WTC11 (cell line): ENCODE measurements around the gene PARP4. TPM values are rescaled to one million over a fixed set of nuclear protein-coding genes. Genes with fewer than 3 reads are reported as not detected.
"Not testable (repeated sequence)": the region's sequence is repeated elsewhere in the genome, so short reads cannot be mapped to it uniquely, and the experiment has no call there.

ENCODE experiments used
- ATAC-seq: fragments of 200-7000 bp; cut with Tn5 transposase; 2 replicates; pipeline ENCODE4 v1.10.0; 2021; ENCODE audit warnings: mild to moderate bottlenecking, moderate library complexity
- CTCF ChIA-PET: fragments of 300-600 bp; sonication (Branson Sonifier 250); formaldehyde crosslinking; loops from one replicate; lab custom pipeline; 2021; ENCODE audit warnings: antibody characterized with exemption; lab: Charles Lee
- POLR2A ChIA-PET: fragments of 350-600 bp; sonication (Branson Sonifier 250); formaldehyde crosslinking; loops from one replicate; lab custom pipeline; 2021; ENCODE audit warnings: antibody characterized with exemption; lab: Charles Lee
- DNase-seq: peaks from one replicate; pipeline ENCODE4 v3.0.0; 2021; ENCODE audit warnings: low spot score
- H3K27ac Mint-ChIP-seq: 2 replicates; pipeline ENCODE4 v1.8.0; 2021; ENCODE audit warnings: mixed read lengths
- H3K27me3 Mint-ChIP-seq: 2 replicates; pipeline ENCODE4 v1.8.0; 2021; ENCODE audit warnings: low read depth, mild to moderate bottlenecking, moderate library complexity, mixed read lengths
- H3K36me3 Mint-ChIP-seq: 2 replicates; pipeline ENCODE4 v1.8.0; 2021; ENCODE audit warnings: mixed read lengths
- H3K4me1 Mint-ChIP-seq: 2 replicates; pipeline ENCODE4 v1.8.0; 2022; ENCODE audit warnings: mixed read lengths
- H3K4me3 Mint-ChIP-seq: 2 replicates; pipeline ENCODE4 v1.8.0; 2021; ENCODE audit warnings: mild to moderate bottlenecking, moderate library complexity, mixed read lengths
- H3K9me3 Mint-ChIP-seq: 2 replicates; pipeline ENCODE4 v1.8.0; 2021; ENCODE audit warnings: mixed read lengths
- ATF2 ChIP-seq: sonication (generic); formaldehyde crosslinking; IDR thresholded peaks from 2 replicates; pipeline ENCODE4 v1.8.1; 2022; ENCODE audit warnings: low read depth, missing genetic modification reagents, borderline replicate concordance
- GTF2I ChIP-seq: fragments of 250-450 bp; sonication (Bioruptor Pico); conservative IDR thresholded peaks from 2 replicates; pipeline ENCODE4 v1.4.0; 2021; ENCODE audit warnings: mild to moderate bottlenecking
- JUN ChIP-seq: sonication (generic); formaldehyde crosslinking; IDR thresholded peaks from 2 replicates; pipeline ENCODE4 v1.8.0; 2023; ENCODE audit warnings: mild to moderate bottlenecking, missing genetic modification reagents
- KAT7 ChIP-seq: sonication (generic); formaldehyde crosslinking; IDR thresholded peaks from 2 replicates; pipeline ENCODE4 v1.8.1; 2023; ENCODE audit warnings: missing genetic modification reagents, mild to moderate bottlenecking, borderline replicate concordance
- MAX ChIP-seq: sonication (generic); formaldehyde crosslinking; IDR thresholded peaks from 2 replicates; pipeline ENCODE4 v1.8.0; 2022; ENCODE audit warnings: mild to moderate bottlenecking, missing genetic modification reagents
- MXD4 ChIP-seq: fragments of 250-450 bp; sonication (Bioruptor Pico); IDR thresholded peaks from 2 replicates; pipeline ENCODE4 v1.8.0; 2021; ENCODE audit warnings: mild to moderate bottlenecking, moderate library complexity, borderline replicate concordance
- SMAD4 ChIP-seq: sonication (generic); formaldehyde crosslinking; IDR thresholded peaks from 2 replicates; pipeline ENCODE4 v1.8.0; 2022; ENCODE audit warnings: mild to moderate bottlenecking, missing genetic modification reagents
- SP1 ChIP-seq: sonication (generic); formaldehyde crosslinking; conservative IDR thresholded peaks from 2 replicates; pipeline ENCODE4 v1.8.1; 2022; ENCODE audit warnings: missing genetic modification reagents
- ZBTB21 ChIP-seq: sonication (generic); formaldehyde crosslinking; IDR thresholded peaks from 2 replicates; pipeline ENCODE4 v1.8.1; 2023; ENCODE audit warnings: mild to moderate bottlenecking, missing genetic modification reagents, borderline replicate concordance
- ZNF317 ChIP-seq: sonication (generic); formaldehyde crosslinking; IDR thresholded peaks from 2 replicates; pipeline ENCODE4 v1.8.1; 2023; ENCODE audit warnings: low read depth, mild to moderate bottlenecking, moderate library complexity, missing genetic modification reagents, borderline replicate concordance
- total RNA-seq: library from RNA; stranded (reverse); gene quantifications from 3 replicates; pipeline ENCODE4 v1.2.3, GENCODE V29; 2021
- TF ChIP-seq, protein P1 (sequence below): sonication (generic); formaldehyde crosslinking; IDR thresholded peaks from 2 replicates; pipeline ENCODE4 v1.8.0; 2022; ENCODE audit warnings: mild to moderate bottlenecking, missing genetic modification reagents
- TF ChIP-seq, protein P2 (sequence below): sonication (generic); formaldehyde crosslinking; IDR thresholded peaks from 2 replicates; pipeline ENCODE4 v1.8.1; 2023; ENCODE audit warnings: mild to moderate bottlenecking, missing genetic modification reagents
- TF ChIP-seq, protein P3 (sequence below): sonication (generic); formaldehyde crosslinking; IDR thresholded peaks from 2 replicates; pipeline ENCODE4 v1.8.1; 2022; ENCODE audit warnings: missing genetic modification reagents, borderline replicate concordance
- TF ChIP-seq, protein P4 (sequence below): sonication (generic); formaldehyde crosslinking; IDR thresholded peaks from 2 replicates; pipeline ENCODE4 v1.8.1; 2023; ENCODE audit warnings: mild to moderate bottlenecking, missing genetic modification reagents, moderate library complexity

The PARP4 gene
- total RNA-seq, 1 experiment from 2014 or later = 30.7 TPM

DNA sequence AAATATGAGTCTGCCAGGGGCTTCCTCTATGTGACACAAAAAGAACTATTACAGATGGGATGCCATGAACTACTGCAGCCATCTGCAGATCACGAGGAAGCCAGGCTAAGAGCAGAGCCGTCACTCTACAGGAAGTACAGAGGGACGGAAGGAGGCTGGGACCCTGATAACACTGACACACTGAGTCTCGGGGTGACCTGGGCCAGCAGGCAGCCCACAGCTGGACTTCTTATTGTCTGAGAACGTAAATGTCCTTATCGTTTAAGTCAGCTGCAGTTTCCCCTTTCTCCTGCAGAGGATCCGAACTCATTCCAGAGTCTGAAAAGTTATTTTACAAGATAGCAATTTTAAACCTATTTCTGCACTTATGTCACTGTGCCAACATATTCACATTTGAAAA is 20.7 kb downstream of the PARP4 start:
- Mint-ChIP-seq H3K4me3 (no peak overlapping the region), H3K9me3 (peaks cover 3% of the 10 kb centered on the region; the same call in 1 of the 2 replicates), H3K4me1 (no peaks in the 10 kb centered on the region), H3K36me3 (peaks cover 78% of the 10 kb centered on the region), H3K27ac (no peak overlapping the region), H3K27me3 (no peaks in the 10 kb centered on the region)
- CTCF ChIA-PET = no interaction called here
- TF ChIP-seq, protein P1, sequence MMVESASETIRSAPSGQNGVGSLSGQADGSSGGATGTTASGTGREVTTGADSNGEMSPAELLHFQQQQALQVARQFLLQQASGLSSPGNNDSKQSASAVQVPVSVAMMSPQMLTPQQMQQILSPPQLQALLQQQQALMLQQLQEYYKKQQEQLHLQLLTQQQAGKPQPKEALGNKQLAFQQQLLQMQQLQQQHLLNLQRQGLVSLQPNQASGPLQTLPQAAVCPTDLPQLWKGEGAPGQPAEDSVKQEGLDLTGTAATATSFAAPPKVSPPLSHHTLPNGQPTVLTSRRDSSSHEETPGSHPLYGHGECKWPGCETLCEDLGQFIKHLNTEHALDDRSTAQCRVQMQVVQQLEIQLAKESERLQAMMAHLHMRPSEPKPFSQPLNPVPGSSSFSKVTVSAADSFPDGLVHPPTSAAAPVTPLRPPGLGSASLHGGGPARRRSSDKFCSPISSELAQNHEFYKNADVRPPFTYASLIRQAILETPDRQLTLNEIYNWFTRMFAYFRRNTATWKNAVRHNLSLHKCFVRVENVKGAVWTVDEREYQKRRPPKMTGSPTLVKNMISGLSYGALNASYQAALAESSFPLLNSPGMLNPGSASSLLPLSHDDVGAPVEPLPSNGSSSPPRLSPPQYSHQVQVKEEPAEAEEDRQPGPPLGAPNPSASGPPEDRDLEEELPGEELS (CRISPR knock-in tag) = no peak
- TF ChIP-seq SP1 (CRISPR knock-in tag) (no peak), GTF2I (no peak)
- TF ChIP-seq, protein P2, sequence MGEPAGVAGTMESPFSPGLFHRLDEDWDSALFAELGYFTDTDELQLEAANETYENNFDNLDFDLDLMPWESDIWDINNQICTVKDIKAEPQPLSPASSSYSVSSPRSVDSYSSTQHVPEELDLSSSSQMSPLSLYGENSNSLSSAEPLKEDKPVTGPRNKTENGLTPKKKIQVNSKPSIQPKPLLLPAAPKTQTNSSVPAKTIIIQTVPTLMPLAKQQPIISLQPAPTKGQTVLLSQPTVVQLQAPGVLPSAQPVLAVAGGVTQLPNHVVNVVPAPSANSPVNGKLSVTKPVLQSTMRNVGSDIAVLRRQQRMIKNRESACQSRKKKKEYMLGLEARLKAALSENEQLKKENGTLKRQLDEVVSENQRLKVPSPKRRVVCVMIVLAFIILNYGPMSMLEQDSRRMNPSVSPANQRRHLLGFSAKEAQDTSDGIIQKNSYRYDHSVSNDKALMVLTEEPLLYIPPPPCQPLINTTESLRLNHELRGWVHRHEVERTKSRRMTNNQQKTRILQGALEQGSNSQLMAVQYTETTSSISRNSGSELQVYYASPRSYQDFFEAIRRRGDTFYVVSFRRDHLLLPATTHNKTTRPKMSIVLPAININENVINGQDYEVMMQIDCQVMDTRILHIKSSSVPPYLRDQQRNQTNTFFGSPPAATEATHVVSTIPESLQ (CRISPR knock-in tag) = no peak
- TF ChIP-seq, protein P3, sequence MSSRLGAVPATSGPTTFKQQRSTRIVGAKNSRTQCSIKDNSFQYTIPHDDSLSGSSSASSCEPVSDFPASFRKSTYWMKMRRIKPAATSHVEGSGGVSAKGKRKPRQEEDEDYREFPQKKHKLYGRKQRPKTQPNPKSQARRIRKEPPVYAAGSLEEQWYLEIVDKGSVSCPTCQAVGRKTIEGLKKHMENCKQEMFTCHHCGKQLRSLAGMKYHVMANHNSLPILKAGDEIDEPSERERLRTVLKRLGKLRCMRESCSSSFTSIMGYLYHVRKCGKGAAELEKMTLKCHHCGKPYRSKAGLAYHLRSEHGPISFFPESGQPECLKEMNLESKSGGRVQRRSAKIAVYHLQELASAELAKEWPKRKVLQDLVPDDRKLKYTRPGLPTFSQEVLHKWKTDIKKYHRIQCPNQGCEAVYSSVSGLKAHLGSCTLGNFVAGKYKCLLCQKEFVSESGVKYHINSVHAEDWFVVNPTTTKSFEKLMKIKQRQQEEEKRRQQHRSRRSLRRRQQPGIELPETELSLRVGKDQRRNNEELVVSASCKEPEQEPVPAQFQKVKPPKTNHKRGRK (CRISPR knock-in tag) = no peak
- DNase-seq (no peak), ATAC-seq (no peak)
- POLR2A ChIA-PET = no interaction called here

DNA sequence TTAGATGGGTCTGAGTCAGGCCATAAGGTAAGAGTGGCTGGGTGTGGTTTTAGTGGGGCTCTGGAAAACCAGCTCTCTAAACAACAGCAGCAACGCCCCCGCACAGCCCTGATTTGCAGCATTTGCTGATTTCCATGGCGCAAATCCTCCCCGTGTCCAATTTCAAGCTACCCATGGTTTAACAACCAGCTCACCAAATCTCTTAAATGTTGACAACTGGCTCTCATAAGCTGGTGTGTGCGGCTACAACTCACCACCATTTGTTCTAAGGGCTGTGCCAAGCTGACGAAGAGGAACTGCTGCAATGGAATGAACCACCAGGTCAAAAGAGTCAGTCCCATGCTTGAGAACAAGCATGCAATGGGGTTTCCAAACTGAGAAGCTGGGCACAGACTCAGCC is 22.9 kb downstream of the PARP4 start:
- no peaks in the 10 kb centered on the region for H3K27me3 Mint-ChIP-seq
- H3K27ac Mint-ChIP-seq = no peak overlapping the region
- ATAC-seq = no peak
- ChIA-PET CTCF (interaction anchor here (1.2 kb wide), 1 partner anchor 52 kb away, joined by 3 read pairs; no protein-coding TSS in a partner anchor), POLR2A (no interaction called here)
- TF ChIP-seq MAX (CRISPR knock-in tag) (no peak), ZBTB21 (CRISPR knock-in tag) (no peak), SMAD4 (CRISPR knock-in tag) (no peak), ZNF317 (CRISPR knock-in tag) (no peak), MXD4 (CRISPR knock-in tag) (no peak), ATF2 (no peak), KAT7 (CRISPR knock-in tag) (no peak), JUN (CRISPR knock-in tag) (no peak)
- TF ChIP-seq, protein P4, sequence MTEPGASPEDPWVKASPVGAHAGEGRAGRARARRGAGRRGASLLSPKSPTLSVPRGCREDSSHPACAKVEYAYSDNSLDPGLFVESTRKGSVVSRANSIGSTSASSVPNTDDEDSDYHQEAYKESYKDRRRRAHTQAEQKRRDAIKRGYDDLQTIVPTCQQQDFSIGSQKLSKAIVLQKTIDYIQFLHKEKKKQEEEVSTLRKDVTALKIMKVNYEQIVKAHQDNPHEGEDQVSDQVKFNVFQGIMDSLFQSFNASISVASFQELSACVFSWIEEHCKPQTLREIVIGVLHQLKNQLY = no peak
- peaks cover 71% of the 10 kb centered on the region for H3K36me3 Mint-ChIP-seq
- H3K4me3 Mint-ChIP-seq = no peak overlapping the region
- peaks cover 3% of the 10 kb centered on the region; the same call in 1 of the 2 replicates for H3K9me3 Mint-ChIP-seq
- no peak for DNase-seq
- H3K4me1 Mint-ChIP-seq = no peaks in the 10 kb centered on the region

GRCh38 chr13:24488092-24488491 is 24.5 kb downstream of the PARP4 start:
- peaks cover 72% of the 10 kb centered on the region for H3K36me3 Mint-ChIP-seq
- H3K4me3 Mint-ChIP-seq, DNase-seq, H3K27me3 Mint-ChIP-seq, H3K9me3 Mint-ChIP-seq, H3K4me1 Mint-ChIP-seq, H3K27ac Mint-ChIP-seq, ATAC-seq, CTCF ChIA-PET, POLR2A ChIA-PET: not testable (repeated sequence)

- H3K36me3 Mint-ChIP-seq = peaks cover 77% of the 10 kb centered on the region
- H3K27me3 Mint-ChIP-seq, ATAC-seq, CTCF ChIA-PET, H3K4me3 Mint-ChIP-seq, POLR2A ChIA-PET, H3K4me1 Mint-ChIP-seq, H3K27ac Mint-ChIP-seq, H3K9me3 Mint-ChIP-seq, DNase-seq: not testable (repeated sequence)
Measured at GRCh38 chr13:24486017-24486657, 26.4 kb downstream of the PARP4 start.
